22Rv1 (cell line): ENCODE data around the gene CHSY1.
"Not testable (repeated sequence)": the region's sequence is repeated elsewhere in the genome, so short reads cannot be mapped to it uniquely, and the experiment has no call there.

ENCODE experiments used
- H3K27ac ChIP-seq: fragments of 450-650 bp; 2 replicates; pipeline ENCODE4 v1.5.1; 2017
- CTCF ChIP-seq: fragments of 450-650 bp; IDR thresholded peaks from 2 replicates; pipeline ENCODE4 v1.5.1; 2017; ENCODE audit warnings: mild to moderate bottlenecking
- ZFX ChIP-seq: fragments of 450-650 bp; IDR thresholded peaks from 2 replicates; pipeline ENCODE4 v1.6.1; 2017; ENCODE audit warnings: antibody characterized with exemption, borderline replicate concordance

Gene CHSY1

GRCh38 chr15:101251830-101252820 is at the start of gene CHSY1:
TSS of gene CHSY1 (minus strand) at chr15:101252048. CDS start at chr15:101251456, 592 bp downstream.
- H3K27ac ChIP-seq = peak within 1 kb of the TSS; percentile 85
- no peak for TF ChIP-seq ZFX
- peak; percentile 36 for TF ChIP-seq CTCF

GRCh38 chr15:101296418-101297405 is 44.9 kb upstream of the CHSY1 start:
- no peak for TF ChIP-seq ZFX
- no peak for TF ChIP-seq CTCF
- peak overlapping the region; percentile 95 for H3K27ac ChIP-seq

- peak overlapping the region; percentile 95 for H3K27ac ChIP-seq
- no peak for TF ChIP-seq CTCF
- TF ChIP-seq ZFX = no peak
Measured at GRCh38 chr15:101295607-101296161, 43.8 kb upstream of the CHSY1 start.

- TF ChIP-seq ZFX = 0 out of 2 replicates have a peak, but pooled peaks have one; percentile 20
- no peak for TF ChIP-seq CTCF
- H3K27ac ChIP-seq = peak within 1 kb of the TSS; percentile 95
Measured at GRCh38 chr15:101294731-101295606, 43.1 kb upstream of the CHSY1 start, which contains the start of gene SNRPA1. TSS of gene SNRPA1 (minus strand) at chr15:101295248. CDS start at chr15:101295178, 70 bp downstream.

- TF ChIP-seq ZFX = no peak
- no peak for TF ChIP-seq CTCF
- peak overlapping the region; percentile 95; the same call in 1 of the 2 replicates for H3K27ac ChIP-seq
Measured at GRCh38 chr15:101293122-101293521, 41.3 kb upstream of the CHSY1 start.

GRCh38 chr15:101288905-101289513 is 37.2 kb upstream of the CHSY1 start:
- no peak overlapping the region for H3K27ac ChIP-seq
- TF ChIP-seq ZFX (no peak), CTCF (peak; percentile 84)

GRCh38 chr15:101287342-101287741 is 35.5 kb upstream of the CHSY1 start:
- H3K27ac ChIP-seq = not testable (repeated sequence)
